HCT116 (cell line): ENCODE data around the gene ARL4A. TPM values are rescaled to one million over a fixed set of nuclear protein-coding genes. Genes with fewer than 3 reads are reported as not detected.

Source experiments
- ATAC-seq: fragments of 200-7000 bp; cut with Tn5 transposase; 2 replicates; pipeline ENCODE4 v1.9.1; 2020; ENCODE audit warnings: mild to moderate bottlenecking, moderate library complexity
- BruUV-seq: library from RNA; stranded (reverse); fragments of 400-500 nt; replicated peaks from 2 replicates; lab custom pipeline; 2021; lab: Mats Ljungman, UMichigan
- CTCF ChIA-PET: fragments of 300-600 bp; sonication (Branson Sonifier 250); formaldehyde crosslinking; loops from one replicate; lab custom pipeline; 2021; ENCODE audit warnings: antibody characterized with exemption; lab: Charles Lee
- POLR2A ChIA-PET: fragments of 300-600, 350-600 bp; sonication (Branson Sonifier 250); formaldehyde crosslinking; loops from one replicate; lab custom pipeline; 2021; ENCODE audit warnings: antibody characterized with exemption; lab: Charles Lee
- RAD21 ChIA-PET, 2 experiments: fragments of 300-600 bp; sonication (Branson Sonifier 250); formaldehyde crosslinking; loops; one replicate each; lab custom pipeline; 2023; ENCODE audit warnings: low total read pairs in 2 of 2; ENCODE audit not compliant: uncharacterized antibody in 2 of 2, unreplicated experiment in 2 of 2, low non-redundant PET in 1 of 2; lab: Charles Lee
- DNase-seq: peaks from one replicate; pipeline ENCODE4 v3.0.0-alpha.2; 2010; ENCODE audit warnings: low read depth, low spot score
- H2AFZ ChIP-seq: fragments of 200-600 bp; shearing (Covaris generic), sonication (generic); 2 replicates; pipeline ENCODE4 v1.6.1; 2017; ENCODE audit warnings: low read depth, mixed run types, mixed read lengths, antibody characterized with exemption, low read length; ENCODE audit not compliant: poor library complexity, severe bottlenecking
- H3K27ac ChIP-seq: 2 replicates; pipeline ENCODE4 v1.5.1; 2012; ENCODE audit warnings: low read depth, low read length
- H3K27me3 ChIP-seq: fragments of 200-600 bp; sonication (generic); 2 replicates; pipeline ENCODE4 v1.6.1; 2016; ENCODE audit warnings: mixed run types, low read length, mixed read lengths; ENCODE audit not compliant: insufficient read depth
- H3K36me3 ChIP-seq, 2 experiments: fragments of 200-500 bp in 1 of 2; fragments of 200-600 bp in 1 of 2; sonication (Bioruptor generic) in 1 of 2; sonication (generic) in 1 of 2; 2 replicates each; pipeline versions ENCODE4 v1.5.1 to v1.6.1; 2014 to 2016; ENCODE audit warnings: low read length in 2 of 2, inconsistent platforms in 1 of 2, mixed read lengths in 1 of 2, mixed run types in 1 of 2; ENCODE audit not compliant: insufficient read depth in 2 of 2, control insufficient read depth in 1 of 2
- H3K4me1 ChIP-seq, 2 experiments: fragments of 200-600 bp in 1 of 2; sonication (generic) in 1 of 2; 2 replicates each; pipeline versions ENCODE4 v1.5.1 to v1.6.1; 2012 to 2017; ENCODE audit warnings: low read length in 2 of 2, inconsistent platforms in 1 of 2, mild to moderate bottlenecking in 1 of 2, mixed read lengths in 1 of 2, mixed run types in 1 of 2, moderate library complexity in 1 of 2; ENCODE audit not compliant: insufficient read depth in 2 of 2, control insufficient read depth in 1 of 2
- H3K4me2 ChIP-seq: fragments of 200-600 bp; sonication (generic); 2 replicates; pipeline ENCODE4 v1.6.1; 2017; ENCODE audit warnings: mixed run types, low read length, mixed read lengths
- H3K4me3 ChIP-seq, 2 experiments: fragments of 200-600 bp in 1 of 2; sonication (generic) in 1 of 2; replicated peaks in 1 of 2; 2 replicates each; pipeline ENCODE4 v1.5.1; 2011 to 2016; ENCODE audit warnings: low read length in 2 of 2, control low read depth in 1 of 2, low read depth in 1 of 2, mild to moderate bottlenecking in 1 of 2, mixed read lengths in 1 of 2, mixed run types in 1 of 2
- H3K79me2 ChIP-seq: fragments of 200-600 bp; sonication (generic); 2 replicates; pipeline ENCODE4 v1.6.1; 2017; ENCODE audit warnings: mild to moderate bottlenecking, mixed run types, low read length, moderate library complexity, mixed read lengths; ENCODE audit not compliant: insufficient read depth
- H3K9ac ChIP-seq: fragments of 200-600 bp; sonication (generic); 2 replicates; pipeline ENCODE4 v1.6.1; 2016; ENCODE audit warnings: low read length, mixed read lengths
- H3K9me2 ChIP-seq: fragments of 200-600 bp; sonication (generic), shearing (Covaris generic); 2 replicates; pipeline ENCODE4 v1.6.1; 2017; ENCODE audit warnings: mixed run types, mild to moderate bottlenecking, moderate library complexity; ENCODE audit not compliant: insufficient read depth
- H3K9me3 ChIP-seq, 2 experiments: fragments of 200-500 bp in 1 of 2; fragments of 200-600 bp in 1 of 2; sonication (Bioruptor generic) in 1 of 2; sonication (generic) in 1 of 2; 2 replicates each; pipeline ENCODE4 v1.6.1; 2014 to 2017; ENCODE audit warnings: low read length in 2 of 2, mixed read lengths in 2 of 2, inconsistent platforms in 1 of 2, low read depth in 1 of 2, mild to moderate bottlenecking in 1 of 2, mixed run types in 1 of 2, moderate library complexity in 1 of 2; ENCODE audit not compliant: control insufficient read depth in 1 of 2, insufficient read depth in 1 of 2
- H4K20me1 ChIP-seq: fragments of 200-600 bp; sonication (generic), shearing (Covaris generic); 2 replicates; pipeline ENCODE4 v1.6.1; 2017; ENCODE audit warnings: mixed run types, mild to moderate bottlenecking, moderate library complexity; ENCODE audit not compliant: insufficient read depth
- CEBPB ChIP-seq: IDR thresholded peaks from 2 replicates; pipeline ENCODE4 v1.6.1; 2012; ENCODE audit warnings: low read depth
- EZH2phosphoT487 ChIP-seq: fragments of 200-600 bp; IDR thresholded peaks from 2 replicates; pipeline ENCODE4 v1.6.1; 2018; ENCODE audit warnings: antibody characterized with exemption, borderline replicate concordance
- POLR2AphosphoS5 ChIP-seq: IDR thresholded peaks from 2 replicates; pipeline ENCODE4 v1.6.1; 2011; ENCODE audit warnings: mild to moderate bottlenecking, low read depth, low read length, moderate library complexity
- SIN3A ChIP-seq: IDR thresholded peaks from 2 replicates; pipeline ENCODE4 v1.6.1; 2012; ENCODE audit warnings: low read depth
- SRF ChIP-seq: IDR thresholded peaks from 2 replicates; pipeline ENCODE4 v1.6.1; 2012; ENCODE audit warnings: low read depth
- TCF7L2 ChIP-seq: IDR thresholded peaks from 2 replicates; pipeline ENCODE4 v1.7.0; 2011; ENCODE audit warnings: borderline replicate concordance, inconsistent platforms; ENCODE audit not compliant: insufficient read depth, insufficient read length; ENCODE audit errors: extremely low read depth
- ZFX ChIP-seq: fragments of 450-650 bp; IDR thresholded peaks from 2 replicates; pipeline ENCODE4 v1.6.1; 2017
- intact Hi-C: fragments of 100-400 bp; cut with micrococcal nuclease; formaldehyde crosslinking; loops from 2 replicates; pipeline ENCODE4 v1.10.0; 2022
- total RNA-seq: library from RNA; stranded (reverse); gene quantifications from one replicate; pipeline ENCODE4 v1.2.1, GENCODE V29; 2021; ENCODE audit not compliant: unreplicated experiment
- TF ChIP-seq, protein P1 (sequence below): IDR thresholded peaks from 2 replicates; pipeline ENCODE4 v1.6.1; 2012
- TF ChIP-seq, protein P2 (sequence below), 3 experiments: fragments of 200-600 bp in 1 of 3; sonication (generic) in 1 of 3; IDR thresholded peaks in 2 of 3; conservative IDR thresholded peaks in 1 of 3; 2 replicates each; pipeline ENCODE4 v1.5.1; 2012 to 2017; ENCODE audit warnings: low read depth in 2 of 3, low read length in 2 of 3, antibody characterized with exemption in 1 of 3, borderline replicate concordance in 1 of 3, control low read depth in 1 of 3, mild to moderate bottlenecking in 1 of 3, mixed read lengths in 1 of 3, mixed run types in 1 of 3, moderate library complexity in 1 of 3; ENCODE audit not compliant: insufficient read depth in 1 of 3

Gene ARL4A
- total RNA-seq, 1 experiment from 2014 or later: 44.6 TPM

DNA sequence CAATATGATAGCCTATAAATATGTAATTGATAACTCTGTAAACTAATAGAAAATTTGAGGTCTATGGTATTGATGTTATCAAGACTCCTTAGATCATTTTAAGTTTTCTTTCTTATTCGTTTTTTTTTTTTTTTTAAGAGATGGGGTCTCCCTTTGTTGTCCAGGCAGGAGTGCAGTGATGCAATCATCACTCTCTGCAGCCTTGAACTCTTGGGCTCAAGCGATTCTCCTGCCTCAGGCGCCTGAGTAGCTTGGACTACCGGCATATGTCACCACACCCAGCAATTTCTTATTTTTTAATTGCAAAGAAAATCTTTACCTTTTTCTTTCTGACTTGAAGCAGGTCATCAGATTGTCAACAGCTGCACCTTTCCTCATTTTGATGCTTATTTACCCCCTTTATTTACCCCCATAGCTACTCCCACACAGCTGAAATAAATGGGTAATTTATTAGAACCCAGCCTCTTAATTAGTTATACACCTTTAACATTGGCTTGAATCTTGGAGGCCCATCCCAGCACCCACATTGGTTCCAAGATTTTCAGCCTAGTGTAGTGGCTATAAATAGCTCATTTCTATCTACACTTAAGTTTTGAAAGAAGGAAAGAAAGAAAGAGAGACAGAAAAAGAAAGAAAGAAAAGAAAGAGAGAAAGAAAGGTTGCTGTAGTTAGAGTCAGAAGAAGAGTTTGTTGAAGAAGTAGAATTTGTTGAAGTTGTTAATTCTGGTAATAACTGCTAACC is 38.3 kb downstream of the ARL4A start (continued):
- no peak for TF ChIP-seq SRF
- no peak for TF ChIP-seq ZFX
- TF ChIP-seq SIN3A: no peak

DNA sequence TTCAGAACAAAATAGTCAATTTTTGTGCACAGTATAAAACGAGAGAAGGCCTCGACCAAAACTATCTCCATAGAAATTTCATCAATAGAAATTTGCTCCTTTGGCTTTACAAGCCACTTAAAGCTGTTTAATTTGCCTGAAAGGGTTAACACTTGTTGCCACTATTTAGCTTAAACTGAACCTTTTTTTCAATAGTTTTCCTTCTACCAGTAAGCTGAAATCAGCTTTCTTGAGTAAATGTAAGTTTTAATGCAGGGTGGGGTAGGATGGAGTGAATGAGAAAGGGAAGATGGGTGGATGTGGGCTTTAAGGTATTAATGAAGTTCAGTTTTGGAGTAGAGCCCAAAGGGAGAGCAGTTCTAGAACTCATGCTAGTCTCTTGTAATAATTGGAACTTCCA is 39.5 kb downstream of the ARL4A start:
- intact Hi-C loops: no loop called here
- H3K4me2 ChIP-seq: no peak overlapping the region
- no peak overlapping the region for H3K4me3 ChIP-seq
- CTCF ChIA-PET: no interaction called here
- no peak overlapping the region for H3K27ac ChIP-seq
- no peak overlapping the region for H2AFZ ChIP-seq
- ATAC-seq (no peak), DNase-seq (no peak)
- H3K4me1 ChIP-seq: peaks cover 16% of the 10 kb centered on the region in 2 experiments; a peak in 3 of 4 replicates
- H3K9me3 ChIP-seq: no peaks in the 10 kb centered on the region
- TF ChIP-seq TCF7L2 (no peak), POLR2AphosphoS5 (no peak), CEBPB (no peak), EZH2phosphoT487 (no peak)
- TF ChIP-seq, protein P1, sequence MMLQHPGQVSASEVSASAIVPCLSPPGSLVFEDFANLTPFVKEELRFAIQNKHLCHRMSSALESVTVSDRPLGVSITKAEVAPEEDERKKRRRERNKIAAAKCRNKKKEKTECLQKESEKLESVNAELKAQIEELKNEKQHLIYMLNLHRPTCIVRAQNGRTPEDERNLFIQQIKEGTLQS: no peak
- TF ChIP-seq, protein P2, sequence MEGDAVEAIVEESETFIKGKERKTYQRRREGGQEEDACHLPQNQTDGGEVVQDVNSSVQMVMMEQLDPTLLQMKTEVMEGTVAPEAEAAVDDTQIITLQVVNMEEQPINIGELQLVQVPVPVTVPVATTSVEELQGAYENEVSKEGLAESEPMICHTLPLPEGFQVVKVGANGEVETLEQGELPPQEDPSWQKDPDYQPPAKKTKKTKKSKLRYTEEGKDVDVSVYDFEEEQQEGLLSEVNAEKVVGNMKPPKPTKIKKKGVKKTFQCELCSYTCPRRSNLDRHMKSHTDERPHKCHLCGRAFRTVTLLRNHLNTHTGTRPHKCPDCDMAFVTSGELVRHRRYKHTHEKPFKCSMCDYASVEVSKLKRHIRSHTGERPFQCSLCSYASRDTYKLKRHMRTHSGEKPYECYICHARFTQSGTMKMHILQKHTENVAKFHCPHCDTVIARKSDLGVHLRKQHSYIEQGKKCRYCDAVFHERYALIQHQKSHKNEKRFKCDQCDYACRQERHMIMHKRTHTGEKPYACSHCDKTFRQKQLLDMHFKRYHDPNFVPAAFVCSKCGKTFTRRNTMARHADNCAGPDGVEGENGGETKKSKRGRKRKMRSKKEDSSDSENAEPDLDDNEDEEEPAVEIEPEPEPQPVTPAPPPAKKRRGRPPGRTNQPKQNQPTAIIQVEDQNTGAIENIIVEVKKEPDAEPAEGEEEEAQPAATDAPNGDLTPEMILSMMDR (IDR thresholded peaks at IDR 0.05 in 2 of 3, conservative IDR thresholded peaks at IDR 0.05 in 1 of 3; ENCODE audit: borderline replicate concordance in 1 of 3, insufficient read depth in 1 of 3, low read depth in 2 of 3, low read length in 2 of 3): no peak
- RAD21 ChIA-PET: no interaction called here
- no TSS peak for BruUV-seq
- no peaks in the 10 kb centered on the region for H3K27me3 ChIP-seq
- no peaks in the 10 kb centered on the region for H3K9me2 ChIP-seq
- H3K79me2 ChIP-seq: no peaks in the 10 kb centered on the region
- H3K9ac ChIP-seq: no peak overlapping the region
- H3K36me3 ChIP-seq: no peaks in the 10 kb centered on the region
- H4K20me1 ChIP-seq: no peaks in the 10 kb centered on the region
- POLR2A ChIA-PET: interaction anchor here (1.2 kb wide), 1 partner anchor 40 kb away, joined by 3 read pairs; the partner anchor contains the start of gene ARL4A
